Glomerular visceral epithelial cell (primary cell): ENCODE measurements around the gene CYB5R4.
A peak's percentile ranks its signal among the peaks of the same experiment; 100 is the strongest.
"Not testable (repeated sequence)": the region's sequence is repeated elsewhere in the genome, so short reads cannot be mapped to it uniquely, and the experiment has no call there.

Experiments
- DNase-seq: peaks from one replicate; pipeline ENCODE4 v3.0.0-alpha.2; 2016; ENCODE audit errors: extremely low spot score

Gene CYB5R4

DNA sequence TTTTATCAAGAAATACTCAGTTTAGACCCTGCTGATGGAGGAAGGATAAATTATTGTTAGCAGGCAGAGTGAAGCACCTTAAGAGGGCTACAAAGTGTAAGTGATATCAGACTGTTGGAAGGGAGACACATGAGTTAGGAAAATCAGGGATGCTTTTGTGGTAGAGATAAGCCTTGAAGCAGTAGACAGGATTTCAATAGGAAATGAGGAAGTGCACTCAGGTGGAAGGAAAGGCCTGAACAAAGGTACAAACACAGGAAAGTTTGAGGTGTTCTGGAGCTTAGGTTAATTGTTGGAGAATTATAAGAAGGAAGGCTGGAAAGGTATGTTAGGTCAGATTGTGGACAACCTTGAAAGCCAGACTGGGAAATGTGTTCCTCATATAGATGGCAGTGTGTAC lies 7.6 kb downstream of the CYB5R4 start:
- DNase-seq = no peak

- DNase-seq = peak; percentile 85
These were observed 8.2 kb downstream of the CYB5R4 start for GRCh38 chr6:83867527-83868161.

DNA sequence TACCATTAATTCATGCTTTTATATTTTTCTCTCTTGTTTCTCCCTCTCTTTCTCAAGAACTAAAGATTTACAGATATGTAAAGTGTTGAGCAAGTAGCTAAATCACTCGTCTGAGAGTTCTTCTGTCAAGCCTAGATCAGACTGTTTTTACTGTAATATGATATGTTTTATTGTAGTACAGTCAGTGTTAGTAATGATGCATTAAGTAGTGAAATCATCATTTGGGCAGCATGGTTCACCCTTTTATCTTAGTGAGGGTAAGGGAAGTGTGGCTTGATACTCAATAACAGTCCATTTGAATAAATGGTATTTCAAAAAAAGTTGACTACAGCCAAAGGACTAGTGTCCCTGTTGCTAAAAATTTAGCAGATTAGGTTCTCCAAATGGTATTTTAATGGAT lies 9.2 kb downstream of the CYB5R4 start:
- peak; percentile 32 for DNase-seq

GRCh38 chr6:83870649-83871048 lies 11.2 kb downstream of the CYB5R4 start:
- DNase-seq = no peak

GRCh38 chr6:83872386-83873118 lies 13.1 kb downstream of the CYB5R4 start:
- no peak for DNase-seq

GRCh38 chr6:83873869-83874268 lies 14.4 kb downstream of the CYB5R4 start:
- no peak for DNase-seq

DNA sequence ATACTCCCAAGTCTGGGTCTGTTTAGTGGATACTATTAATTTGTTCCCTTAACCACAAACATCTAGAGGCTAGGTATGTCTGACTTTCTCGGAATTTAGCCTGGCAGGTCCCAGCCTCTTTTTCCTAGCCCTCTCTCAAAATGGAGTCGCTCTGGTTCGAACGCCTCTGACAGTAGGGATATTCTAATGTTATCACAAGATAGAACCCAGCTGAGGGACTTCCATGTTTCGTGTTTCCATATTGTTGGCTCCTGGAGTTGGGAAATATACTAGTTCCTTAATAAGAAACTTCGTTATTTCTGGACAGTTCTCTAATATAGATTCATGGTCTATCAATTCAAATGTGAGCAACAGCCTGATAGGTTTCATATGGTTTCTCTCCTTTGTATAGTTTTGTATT lies 16.4 kb downstream of the CYB5R4 start:
- no peak for DNase-seq

DNA sequence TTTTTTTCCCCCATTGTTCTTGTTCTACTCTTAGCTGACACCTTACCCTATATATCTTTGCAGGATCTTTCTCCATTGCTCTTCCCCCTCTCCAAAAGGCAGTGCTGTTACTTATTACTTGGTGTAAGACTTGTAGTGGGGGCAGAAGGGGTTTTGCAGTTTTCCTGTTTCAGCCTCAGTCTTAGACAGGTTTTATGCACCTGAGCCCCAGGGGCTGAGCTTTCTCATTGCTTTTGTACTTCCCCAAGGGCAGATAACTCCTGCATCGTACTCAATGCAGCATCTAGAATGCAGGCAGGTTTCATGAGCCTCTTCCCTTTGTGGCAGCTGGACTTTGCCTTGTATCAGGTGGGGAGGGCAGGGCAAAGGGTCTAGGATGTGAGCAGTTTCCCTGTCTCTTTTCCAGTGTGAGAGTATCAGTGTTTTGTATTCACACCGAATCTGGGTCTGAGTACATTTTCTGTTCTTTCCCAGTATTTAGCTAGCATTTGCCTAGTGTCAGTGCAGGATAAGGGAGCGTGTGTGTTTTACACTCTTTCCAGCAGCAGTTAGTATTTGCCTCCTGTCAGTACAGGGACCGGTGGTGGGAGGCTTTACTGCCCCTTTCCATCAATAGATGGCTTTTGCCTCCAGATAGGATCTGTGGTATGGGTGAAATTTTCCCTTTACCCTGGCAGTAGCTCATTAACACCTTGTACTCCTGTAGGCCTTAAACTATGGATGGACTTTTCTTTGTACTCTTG lies 19.6 kb downstream of the CYB5R4 start:
- DNase-seq = no peak

GRCh38 chr6:83879746-83880145 lies 20.3 kb downstream of the CYB5R4 start:
- DNase-seq = peak; percentile 6

DNA sequence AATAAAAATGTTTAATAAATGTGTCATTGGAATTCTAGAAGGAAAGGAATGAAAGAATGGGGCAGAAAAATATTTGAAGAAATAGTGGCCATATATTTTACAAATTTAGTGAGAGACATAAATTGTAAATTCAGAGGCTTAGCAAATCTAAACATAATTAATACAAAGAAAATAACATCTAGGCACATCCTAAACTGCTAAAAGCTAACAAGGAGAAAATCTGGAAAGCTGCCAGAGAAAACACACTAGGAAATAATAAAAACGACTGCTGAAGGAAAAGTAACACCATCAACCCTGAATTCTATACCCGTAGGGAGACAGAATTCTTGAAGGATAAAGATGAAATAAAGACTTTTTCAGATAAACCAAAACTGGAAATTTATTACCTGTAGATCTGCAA lies 23.8 kb downstream of the CYB5R4 start:
- DNase-seq = no peak

DNA sequence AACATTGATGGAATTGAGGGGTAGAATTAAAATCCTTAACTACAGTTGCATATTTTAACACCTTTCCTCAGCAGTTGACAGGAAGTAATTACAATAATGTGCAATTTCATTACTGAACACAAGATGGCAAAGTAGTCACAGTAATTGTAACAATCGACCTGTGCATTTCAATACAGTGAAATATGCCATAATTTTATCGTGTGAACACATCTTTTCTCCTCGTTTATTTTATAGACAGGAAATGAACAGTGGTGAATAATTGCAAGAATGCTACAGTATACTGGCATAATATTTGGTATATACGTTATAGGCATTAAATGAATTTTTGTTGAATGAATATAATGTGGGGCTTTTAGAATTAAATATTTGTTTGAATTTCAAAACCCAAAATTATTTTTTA lies 25.0 kb downstream of the CYB5R4 start:
- DNase-seq = peak; percentile 49

GRCh38 chr6:83885984-83886383 lies 26.5 kb downstream of the CYB5R4 start:
- DNase-seq = no peak

DNA sequence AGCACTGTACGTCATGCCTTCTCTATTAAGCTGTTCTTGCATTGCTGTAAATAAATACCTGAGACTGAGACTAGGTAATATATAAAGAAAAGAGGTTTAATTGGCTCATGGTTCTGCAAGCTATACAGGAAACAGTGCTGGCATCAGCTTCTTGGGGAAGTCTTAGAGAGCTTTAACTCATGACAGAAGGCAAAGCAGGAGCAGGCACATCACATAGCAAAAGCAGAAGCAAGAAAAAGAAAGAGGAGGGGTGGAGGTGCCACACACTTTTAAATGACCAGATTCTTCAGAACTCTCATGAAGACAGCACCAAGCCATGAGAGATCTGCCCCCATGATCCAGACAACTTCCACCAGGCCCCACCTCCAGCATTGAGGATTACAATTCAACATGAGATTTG lies 30.1 kb downstream of the CYB5R4 start:
- DNase-seq = no peak

- DNase-seq = no peak
These were observed 31.0 kb downstream of the CYB5R4 start for GRCh38 chr6:83890520-83890919.

DNA sequence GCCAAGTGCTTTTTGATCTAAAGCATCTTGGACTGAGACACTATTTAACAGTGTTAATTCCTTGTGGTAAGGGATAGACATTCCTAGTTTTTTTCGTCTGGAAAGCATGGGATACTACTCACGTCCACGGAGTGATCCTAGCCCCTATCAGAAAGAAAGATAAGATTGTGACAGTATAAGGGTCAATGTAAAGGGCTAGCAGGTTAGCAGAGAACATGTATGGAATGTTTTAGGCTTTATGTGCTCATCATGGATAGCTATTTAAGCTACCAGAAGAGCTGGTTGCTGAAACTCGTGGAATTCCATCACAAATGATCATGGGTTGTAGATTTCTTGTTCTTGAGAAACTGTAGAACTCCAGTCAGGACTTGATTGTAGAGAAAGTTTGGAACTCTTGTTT lies 32.1 kb downstream of the CYB5R4 start:
- no peak for DNase-seq

- no peak for DNase-seq
These were observed 33.5 kb downstream of the CYB5R4 start for GRCh38 chr6:83893024-83893423.

GRCh38 chr6:83897094-83897493 lies 37.6 kb downstream of the CYB5R4 start:
- DNase-seq = not testable (repeated sequence)

DNA sequence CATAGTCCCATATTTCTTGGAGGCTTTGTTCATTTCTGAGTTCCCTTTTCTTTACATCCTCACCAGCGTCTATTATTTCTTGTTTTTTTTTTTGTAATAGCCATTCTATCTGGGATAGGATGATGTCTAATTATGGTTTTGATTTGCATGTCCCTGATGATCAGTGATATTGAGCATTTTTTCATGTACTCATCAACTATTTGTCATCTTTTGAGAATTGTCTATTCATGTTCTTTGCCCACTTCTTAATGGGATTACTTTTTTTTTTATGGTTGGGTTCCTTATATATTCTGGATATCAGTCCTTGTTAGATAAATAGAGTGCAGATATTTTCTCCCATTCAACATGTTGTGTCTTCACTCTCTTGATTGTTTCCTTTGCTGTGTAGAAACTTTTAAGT lies 42.1 kb downstream of the CYB5R4 start:
- no peak for DNase-seq

DNA sequence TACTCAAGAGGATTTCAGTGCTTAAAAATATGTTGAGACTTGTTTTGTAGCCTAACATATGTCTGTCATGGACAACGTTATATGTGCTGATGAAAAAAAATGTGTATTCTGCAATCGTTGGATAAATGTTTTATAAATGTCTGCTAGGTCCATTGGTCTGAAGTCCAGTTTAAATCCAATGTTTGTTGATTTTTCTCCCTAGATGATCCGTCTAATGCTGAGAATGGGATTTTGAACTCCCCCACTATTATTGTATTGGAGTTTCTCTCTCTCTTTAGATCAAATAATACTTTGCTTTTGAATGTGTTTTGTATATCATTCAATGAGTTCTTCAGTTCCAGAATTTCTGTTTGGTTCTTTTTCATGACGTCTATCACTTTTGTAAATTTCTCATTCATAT lies 44.9 kb downstream of the CYB5R4 start:
- no peak for DNase-seq

GRCh38 chr6:83905648-83906047 lies 46.2 kb downstream of the CYB5R4 start:
- no peak for DNase-seq

- not testable (repeated sequence) for DNase-seq
These were observed 48.3 kb downstream of the CYB5R4 start for GRCh38 chr6:83907623-83908390.

- peak; percentile 22 for DNase-seq
These were observed 49.3 kb downstream of the CYB5R4 start for GRCh38 chr6:83908813-83909212.
